Measurements from ENCODE around the gene FLCN.
A peak's percentile ranks its signal among the peaks of the same experiment; 100 is the strongest.
"Not testable (repeated sequence)": the region's sequence is repeated elsewhere in the genome, so short reads cannot be mapped to it uniquely, and the experiment has no call there.

The FLCN gene

GRCh38 chr17:17184985-17185757 is 51.8 kb downstream of the FLCN start:
- DNase-seq (ENCODE audit: low spot score) = not testable (repeated sequence)

- no peak for DNase-seq (ENCODE audit: low spot score)
Measured at GRCh38 chr17:17183744-17184143, 53.2 kb downstream of the FLCN start.

GRCh38 chr17:17182598-17183136 is 54.3 kb downstream of the FLCN start:
- no peak for DNase-seq (ENCODE audit: low spot score)

DNA sequence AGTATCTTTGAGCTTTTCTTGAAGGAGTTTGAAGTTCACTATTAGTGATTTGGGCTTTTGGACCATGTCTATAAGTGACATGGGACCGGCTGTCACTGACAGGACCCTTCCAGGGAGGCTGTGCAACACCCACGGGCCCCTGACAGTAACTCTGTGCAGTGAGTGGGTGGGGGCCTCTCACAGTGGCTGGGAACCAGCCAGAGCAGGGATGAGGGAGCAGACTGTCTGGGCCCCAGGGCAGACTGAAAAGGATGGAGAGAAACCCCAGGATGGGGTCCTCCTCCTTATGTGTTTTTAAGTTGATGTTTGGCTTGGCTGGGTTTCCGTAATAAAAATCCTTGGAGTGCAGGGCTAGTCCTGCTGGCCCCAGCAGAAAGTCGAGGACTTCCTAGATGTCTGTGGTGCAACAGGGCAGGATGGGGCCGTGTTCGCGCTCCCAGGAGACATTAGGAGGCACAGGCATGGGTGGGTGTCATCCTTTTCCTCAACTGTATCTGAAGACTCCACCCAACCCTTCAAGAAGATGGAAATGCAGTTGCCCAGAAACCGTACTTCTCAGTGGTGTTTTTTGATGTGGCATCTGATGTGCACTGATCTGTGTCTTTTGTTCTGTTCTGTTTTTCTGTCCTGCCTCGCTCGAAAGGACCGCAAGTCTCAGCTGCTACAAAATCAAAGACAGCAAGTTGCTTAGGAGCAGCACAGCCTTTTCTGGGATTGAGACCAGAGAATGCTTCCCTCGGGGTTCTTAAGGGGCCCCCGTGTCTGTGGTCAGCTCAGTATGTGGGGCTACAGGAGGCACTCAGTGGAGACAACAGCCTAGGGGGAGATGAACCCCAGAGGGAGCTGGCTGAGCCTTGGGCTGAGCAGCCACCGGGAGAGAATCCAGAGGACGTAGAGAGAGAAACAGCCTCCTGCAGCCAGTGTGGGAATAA is 55.0 kb downstream of the FLCN start:
- DNase-seq (ENCODE audit: low spot score) = no peak

DNA sequence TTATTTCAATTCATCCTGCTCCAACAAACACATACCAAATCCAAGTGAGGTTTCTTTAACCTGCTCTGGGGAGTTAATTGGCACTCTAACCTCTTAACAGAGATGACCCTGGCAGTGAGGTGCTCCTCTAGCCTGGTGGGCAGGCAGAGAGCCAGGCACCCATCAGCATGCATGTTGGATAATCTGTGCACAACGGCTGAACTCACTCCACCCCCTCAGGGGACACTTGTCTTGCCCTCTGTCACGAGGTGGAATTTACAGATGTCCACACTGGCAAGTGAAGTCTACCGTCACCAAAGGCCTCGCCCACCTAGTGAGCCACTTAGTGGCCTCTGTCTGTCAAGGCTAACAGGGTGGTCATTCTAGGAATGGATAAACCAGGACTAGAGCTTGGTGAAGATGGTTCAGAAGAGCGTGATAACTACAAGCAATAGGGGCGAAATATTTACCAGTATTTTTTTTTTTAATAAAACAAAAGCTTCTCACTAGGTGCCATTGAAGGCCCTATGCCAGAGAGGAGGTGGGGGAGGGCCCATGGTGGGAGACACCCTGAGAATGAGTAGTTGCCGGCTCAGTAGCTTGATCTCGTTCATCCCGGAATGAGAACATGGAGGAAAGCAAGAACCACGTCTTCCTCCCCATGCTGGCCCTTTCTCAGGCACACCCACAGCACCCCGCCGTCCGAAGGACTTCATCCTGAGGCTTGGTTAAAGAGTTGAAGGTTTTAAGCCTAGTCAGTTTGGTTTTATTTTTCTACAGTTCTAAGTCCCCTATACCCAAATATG is 56.0 kb downstream of the FLCN start:
- DNase-seq (ENCODE audit: low spot score) = no peak

- peak; percentile 90 for DNase-seq (ENCODE audit: low spot score)
Measured at GRCh38 chr17:17180141-17180603, 56.8 kb downstream of the FLCN start.

- no peak for DNase-seq (ENCODE audit: low spot score)
Measured at GRCh38 chr17:17179371-17179827, 57.6 kb downstream of the FLCN start.

- no peak for DNase-seq (ENCODE audit: low spot score)
Measured at GRCh38 chr17:17177176-17177575, 59.8 kb downstream of the FLCN start.

DNA sequence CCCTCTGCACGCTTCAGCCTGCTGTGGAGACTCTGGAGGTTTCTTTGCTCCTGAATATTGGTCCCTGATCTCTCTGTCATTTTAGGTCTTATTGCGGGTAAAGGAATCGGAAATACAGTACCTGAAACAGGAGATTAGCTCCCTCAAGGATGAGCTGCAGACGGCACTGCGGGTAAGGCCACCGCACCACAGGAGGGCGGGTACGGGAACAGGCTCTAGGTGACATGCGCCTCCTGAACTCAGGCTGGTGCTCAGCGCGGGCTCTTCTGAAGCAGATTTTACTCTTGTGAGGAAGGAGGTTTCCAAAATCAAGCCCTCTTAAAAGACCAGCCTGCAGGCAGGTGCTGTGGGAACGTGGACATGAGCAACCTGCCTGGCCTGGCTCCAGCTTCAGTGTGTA is 60.6 kb downstream of the FLCN start:
- no peak for DNase-seq (ENCODE audit: low spot score)

DNA sequence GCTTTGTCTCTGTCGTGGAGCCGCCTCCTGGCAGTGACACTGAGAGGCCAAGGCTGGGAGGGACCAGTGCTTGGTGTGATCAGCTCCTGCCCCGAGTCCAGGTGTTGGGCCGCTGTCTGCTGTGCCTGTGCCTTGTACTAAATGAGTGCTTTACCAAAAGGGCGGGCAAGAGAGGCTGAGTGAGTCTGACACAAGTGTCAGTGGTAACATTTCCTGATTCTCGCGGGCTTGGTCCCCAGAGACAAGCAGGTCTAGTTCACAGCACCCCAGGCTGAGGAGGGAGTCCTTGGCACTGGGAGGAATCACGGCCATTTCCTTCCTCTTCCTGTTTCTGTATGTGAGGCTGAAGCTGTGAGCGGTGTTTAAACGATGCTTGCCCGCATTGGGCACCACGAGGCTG is 61.1 kb downstream of the FLCN start:
- DNase-seq (ENCODE audit: low spot score) = no peak

- DNase-seq (ENCODE audit: low spot score) = no peak
Measured at GRCh38 chr17:17175340-17175739, 61.6 kb downstream of the FLCN start.

- DNase-seq (ENCODE audit: low spot score) = no peak
Measured at GRCh38 chr17:17173921-17174320, 63.0 kb downstream of the FLCN start.

DNA sequence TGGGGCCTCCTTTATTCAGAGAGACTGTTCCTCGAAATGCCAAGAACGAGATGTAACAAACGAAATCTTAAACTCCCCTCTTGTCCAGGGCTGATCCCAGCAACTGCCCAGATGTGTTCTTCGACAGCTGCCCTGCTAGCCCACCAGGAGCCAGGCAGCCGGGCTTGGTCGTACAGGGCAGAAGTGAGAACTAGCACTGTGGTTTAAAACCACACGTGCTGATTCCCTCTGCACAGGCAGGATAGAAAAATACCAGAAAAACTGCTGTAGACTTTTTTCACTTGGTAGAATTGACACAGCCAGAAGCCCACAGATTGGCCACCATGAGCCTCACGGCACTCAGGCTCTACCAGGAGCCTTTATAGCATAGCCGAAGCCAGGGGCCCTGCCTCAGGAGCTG is 64.0 kb downstream of the FLCN start:
- DNase-seq (ENCODE audit: low spot score) = no peak

GRCh38 chr17:17172001-17172939 is 64.7 kb downstream of the FLCN start:
- DNase-seq (ENCODE audit: low spot score) = no peak

DNA sequence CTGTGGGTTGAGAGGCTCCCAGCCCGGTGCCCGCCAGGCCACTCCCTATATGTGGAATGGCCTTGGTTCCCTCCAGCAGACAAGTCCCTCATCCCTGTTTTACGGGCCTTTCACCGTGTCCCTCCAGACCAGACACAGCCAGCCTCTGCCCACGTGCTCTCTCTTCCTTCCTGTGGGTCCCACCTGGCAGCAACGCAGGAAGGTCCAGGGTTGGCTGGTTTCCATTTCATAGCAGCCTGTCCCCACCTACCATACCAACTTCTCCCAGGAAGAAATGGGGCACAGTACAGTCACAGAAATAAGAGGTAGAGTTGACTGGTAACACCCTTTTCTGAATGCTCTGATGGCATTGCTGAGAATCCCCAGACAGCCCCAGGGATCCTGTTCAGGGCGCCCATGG is 65.8 kb downstream of the FLCN start:
- DNase-seq (ENCODE audit: low spot score) = no peak

- DNase-seq (ENCODE audit: low spot score) = no peak
Measured at GRCh38 chr17:17170346-17170985, 66.5 kb downstream of the FLCN start.

- no peak for DNase-seq (ENCODE audit: low spot score)
Measured at GRCh38 chr17:17169396-17169795, 67.6 kb downstream of the FLCN start.

DNA sequence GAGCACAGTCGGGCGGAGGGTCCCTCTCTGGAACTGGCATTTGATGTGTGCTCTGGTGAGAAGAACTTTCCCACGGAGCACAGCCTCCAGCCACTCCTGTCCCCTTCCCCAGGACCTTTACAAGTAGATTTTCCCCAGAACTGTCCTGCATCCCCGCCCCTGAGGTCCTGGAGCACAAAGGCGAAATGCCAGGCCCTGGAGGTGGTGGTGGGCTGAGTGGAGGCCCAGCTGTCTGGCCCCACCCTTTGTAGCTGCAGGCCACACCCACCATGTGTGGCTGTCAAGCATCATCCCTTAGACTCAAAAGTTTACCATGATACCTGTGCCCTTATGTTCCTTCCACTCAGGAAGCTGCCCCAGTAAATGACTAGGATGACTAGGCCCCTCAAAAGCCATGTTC is 68.6 kb downstream of the FLCN start:
- no peak for DNase-seq (ENCODE audit: low spot score)

GRCh38 chr17:17167986-17168385 is 69.0 kb downstream of the FLCN start:
- DNase-seq (ENCODE audit: low spot score) = no peak

DNA sequence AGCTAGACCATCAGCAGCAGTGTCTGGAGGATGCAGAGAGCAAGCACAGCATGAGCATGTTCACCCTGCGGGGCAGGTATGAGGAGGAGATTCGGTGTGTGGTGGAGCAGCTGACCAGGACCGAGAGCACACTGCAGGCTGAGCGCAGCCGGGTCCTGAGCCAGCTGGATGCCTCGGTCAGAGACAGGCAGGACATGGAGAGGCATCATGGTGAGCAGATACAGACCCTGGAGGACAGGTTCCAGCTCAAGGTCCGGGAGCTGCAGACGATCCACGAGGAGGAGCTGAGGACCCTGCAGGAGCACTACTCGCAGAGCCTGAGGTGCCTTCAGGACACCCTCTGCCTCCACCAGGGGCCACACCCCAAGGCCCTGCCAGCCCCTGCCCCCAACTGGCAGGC is 69.6 kb downstream of the FLCN start:
- DNase-seq (ENCODE audit: low spot score) = no peak

All from cerebellar cortex (tissue), 1 donor.